Parathyroid adenoma (tissue), 2 donors: ENCODE measurements around the gene CLIP2.

Experiments
- H2AFZ ChIP-seq: fragments of 300-600 bp; sonication (generic); one replicate; pipeline ENCODE4 v1.7.0; 2017; ENCODE audit warnings: antibody characterized with exemption, mild to moderate bottlenecking
- H3K27ac ChIP-seq: fragments of 300-600 bp; sonication (generic); one replicate; pipeline ENCODE4 v1.7.0; 2017
- H3K27me3 ChIP-seq: fragments of 300-600 bp; sonication (generic); one replicate; pipeline ENCODE4 v1.7.0; 2017; ENCODE audit warnings: low read length; ENCODE audit not compliant: control insufficient read depth, insufficient read depth
- H3K36me3 ChIP-seq: fragments of 300-600 bp; sonication (generic); one replicate; pipeline ENCODE4 v1.7.0; 2017; ENCODE audit warnings: low read length; ENCODE audit not compliant: control insufficient read depth, insufficient read depth
- H3K4me1 ChIP-seq: fragments of 300-600 bp; sonication (generic); one replicate; pipeline ENCODE4 v1.7.0; 2017; ENCODE audit warnings: control low read depth
- H3K4me2 ChIP-seq: fragments of 300-600 bp; sonication (generic); one replicate; pipeline ENCODE4 v1.7.0; 2017; ENCODE audit warnings: low read length
- H3K4me3 ChIP-seq: fragments of 300-600 bp; sonication (generic); one replicate; pipeline ENCODE4 v1.7.0; 2017; ENCODE audit warnings: low read depth, low read length
- H3K79me2 ChIP-seq: fragments of 300-600 bp; sonication (generic); one replicate; pipeline ENCODE4 v1.7.0; 2017; ENCODE audit warnings: control low read depth
- H3K9ac ChIP-seq: fragments of 300-600 bp; sonication (generic); one replicate; pipeline ENCODE4 v1.7.0; 2017; ENCODE audit warnings: mild to moderate bottlenecking
- H3K9me3 ChIP-seq: fragments of 300-600 bp; sonication (generic); one replicate; pipeline ENCODE4 v1.7.0; 2017; ENCODE audit warnings: low read length; ENCODE audit not compliant: control insufficient read depth
- CTCF ChIP-seq: fragments of 300-600 bp; sonication (generic); IDR thresholded peaks from one replicate; pipeline ENCODE4 v1.7.0; 2017; ENCODE audit warnings: antibody characterized with exemption, mild to moderate bottlenecking
- donor health status: primary hyperparathyroidism.

CLIP2 gene

DNA sequence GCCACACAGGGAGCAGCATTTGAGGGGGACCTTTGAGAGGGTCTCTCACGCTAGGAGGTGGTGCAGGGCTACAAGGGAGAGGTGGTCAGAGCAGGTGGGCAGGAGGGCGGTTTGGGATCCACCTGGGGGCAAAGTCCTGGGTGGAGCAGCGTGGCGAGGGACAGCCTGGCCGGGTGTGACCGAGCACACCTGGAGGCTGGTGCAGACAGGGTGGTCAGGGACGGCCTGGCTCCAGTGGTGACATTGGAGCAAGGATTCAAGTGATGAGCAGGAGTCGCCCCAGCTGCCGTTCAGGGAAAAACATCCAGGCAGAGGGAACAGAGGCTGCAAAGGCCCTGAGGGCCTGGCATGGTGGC, 36.0 kb downstream of the CLIP2 start:
- Histone ChIP-seq H3K36me3 (no peaks in the 10 kb centered on the region), H3K4me1 (no peaks in the 10 kb centered on the region), H3K27me3 (no peaks in the 10 kb centered on the region), H3K27ac (no peak overlapping the region), H3K79me2 (peaks cover 3% of the 10 kb centered on the region), H3K9ac (no peak overlapping the region), H2AFZ (no peak overlapping the region), H3K4me3 (no peak overlapping the region), H3K4me2 (no peak overlapping the region), H3K9me3 (no peaks in the 10 kb centered on the region)
- no peak for TF ChIP-seq CTCF

GRCh38 chr7:74329225-74329624, 40.0 kb downstream of the CLIP2 start:
- H3K27ac ChIP-seq = no peak overlapping the region
- H3K4me1 ChIP-seq = no peaks in the 10 kb centered on the region
- no peaks in the 10 kb centered on the region for H3K36me3 ChIP-seq
- H3K4me2 ChIP-seq = no peak overlapping the region
- H3K79me2 ChIP-seq = peaks cover 3% of the 10 kb centered on the region
- no peaks in the 10 kb centered on the region for H3K9me3 ChIP-seq
- H3K27me3 ChIP-seq = no peaks in the 10 kb centered on the region
- H3K4me3 ChIP-seq = no peak overlapping the region
- H2AFZ ChIP-seq = no peak overlapping the region
- H3K9ac ChIP-seq = no peak overlapping the region
- no peak for TF ChIP-seq CTCF

DNA sequence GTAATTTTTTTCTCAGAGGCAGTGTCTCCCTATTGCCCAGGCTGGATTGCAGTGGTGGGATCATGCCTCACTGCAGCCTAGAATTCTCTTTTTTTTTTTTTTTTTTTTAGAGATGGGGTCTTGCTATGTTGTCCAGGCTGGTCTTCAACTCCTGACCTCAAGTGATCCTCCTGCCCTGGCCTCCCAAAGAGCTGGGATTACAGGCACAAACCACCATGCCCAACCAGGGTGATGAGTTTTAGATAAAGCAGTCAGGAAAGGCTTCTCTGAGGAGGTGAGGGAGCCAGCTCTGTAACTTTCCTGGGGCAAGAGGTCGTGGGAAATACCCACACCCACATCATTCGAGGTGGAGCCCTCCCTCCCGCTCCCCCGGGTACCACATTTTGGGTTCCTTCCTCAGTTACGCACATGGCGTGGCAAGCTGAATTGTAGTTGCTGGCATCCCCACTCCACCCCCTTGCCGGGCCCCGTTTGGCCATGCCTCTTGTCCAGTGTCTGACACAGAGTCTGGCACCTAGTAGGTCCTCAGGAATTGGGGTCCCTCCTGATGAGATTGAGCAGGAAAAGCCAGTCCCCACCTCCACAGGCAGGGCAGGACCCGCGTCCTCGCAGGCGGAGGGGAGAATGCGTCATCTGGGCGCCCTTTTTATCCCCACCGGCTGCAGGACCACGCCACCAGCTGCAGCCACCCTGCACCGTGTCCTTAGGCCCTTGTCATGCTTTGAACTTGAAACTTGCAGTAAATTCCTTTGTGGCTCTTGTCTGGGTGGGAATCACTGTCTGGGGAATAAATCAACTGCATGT, 43.4 kb downstream of the CLIP2 start:
- no peak for TF ChIP-seq CTCF
- Histone ChIP-seq H3K9ac (no peak overlapping the region), H3K79me2 (no peaks in the 10 kb centered on the region), H3K4me3 (no peak overlapping the region), H3K36me3 (no peaks in the 10 kb centered on the region), H2AFZ (no peak overlapping the region), H3K4me2 (no peak overlapping the region), H3K27ac (no peak overlapping the region), H3K27me3 (no peaks in the 10 kb centered on the region), H3K9me3 (no peaks in the 10 kb centered on the region), H3K4me1 (no peaks in the 10 kb centered on the region)

DNA sequence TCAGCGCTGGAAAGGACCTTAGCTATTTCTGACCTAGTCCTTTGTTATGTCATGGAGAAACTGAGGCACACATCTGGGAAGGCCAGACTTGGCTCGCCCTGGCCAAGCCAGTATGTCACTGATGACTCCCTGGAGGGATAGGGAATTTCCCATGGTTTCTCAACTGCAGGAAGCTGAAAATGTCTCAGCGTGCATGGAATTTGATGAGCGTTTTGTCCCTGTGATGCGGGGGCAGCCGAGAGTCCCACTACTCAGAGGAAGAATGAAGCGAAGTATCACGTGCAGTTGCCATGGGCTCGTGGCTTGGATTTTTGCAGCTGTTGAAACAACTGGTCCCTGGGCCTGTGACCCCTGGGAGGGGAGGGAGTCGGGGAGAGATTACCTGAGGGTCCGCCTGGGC, 44.8 kb downstream of the CLIP2 start:
- no peaks in the 10 kb centered on the region for H3K36me3 ChIP-seq
- H3K27me3 ChIP-seq = no peaks in the 10 kb centered on the region
- H3K4me1 ChIP-seq = no peaks in the 10 kb centered on the region
- no peak for TF ChIP-seq CTCF
- no peak overlapping the region for H3K4me3 ChIP-seq
- no peak overlapping the region for H3K9ac ChIP-seq
- H3K79me2 ChIP-seq = no peaks in the 10 kb centered on the region
- no peak overlapping the region for H3K27ac ChIP-seq
- no peak overlapping the region for H2AFZ ChIP-seq
- H3K9me3 ChIP-seq = no peaks in the 10 kb centered on the region
- no peak overlapping the region for H3K4me2 ChIP-seq

DNA sequence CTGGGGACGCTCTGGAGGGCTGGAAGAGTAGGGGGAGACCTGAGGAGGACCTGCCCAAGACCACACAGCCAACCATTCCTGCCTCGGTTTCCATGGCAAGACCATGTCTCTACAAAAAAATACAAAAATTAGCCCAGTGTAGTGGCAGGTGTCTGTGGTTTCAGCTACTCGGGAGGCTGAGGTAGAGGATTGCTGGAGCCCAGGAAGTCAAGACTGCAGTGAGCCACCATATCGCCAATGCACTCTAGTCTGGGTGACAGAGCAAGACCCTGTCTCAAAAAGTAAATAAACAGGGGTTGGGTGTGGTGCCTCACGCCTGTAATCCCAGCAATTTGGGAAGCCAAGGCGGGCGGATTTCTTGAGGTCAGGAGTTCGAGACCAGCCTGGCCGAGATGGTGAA, 48.7 kb downstream of the CLIP2 start:
- Histone ChIP-seq H3K79me2 (no peaks in the 10 kb centered on the region), H3K9me3 (no peaks in the 10 kb centered on the region), H3K36me3 (no peaks in the 10 kb centered on the region), H3K27ac (no peak overlapping the region), H3K4me2 (no peak overlapping the region), H3K4me3 (no peak overlapping the region), H3K9ac (no peak overlapping the region), H3K27me3 (no peaks in the 10 kb centered on the region), H3K4me1 (no peaks in the 10 kb centered on the region), H2AFZ (no peak overlapping the region)
- TF ChIP-seq CTCF = no peak
